Glutamatergic neuron (in vitro differentiated cells): ENCODE results near the gene PTGES2. TPM values are rescaled to one million over a fixed set of nuclear protein-coding genes. Genes with fewer than 3 reads are reported as not detected.
A peak's percentile ranks its signal among the peaks of the same experiment; 100 is the strongest.

Source experiments
- DNase-seq: peaks from one replicate; pipeline ENCODE4 v3.0.0; 2022
- H3K27ac Mint-ChIP-seq: one replicate; pipeline ENCODE4 v1.8.0; 2020; ENCODE audit warnings: mild to moderate bottlenecking, mixed read lengths, inconsistent platforms; ENCODE audit not compliant: unreplicated experiment
- H3K27me3 Mint-ChIP-seq: one replicate; pipeline ENCODE4 v1.8.0; 2020; ENCODE audit warnings: mild to moderate bottlenecking, moderate library complexity, mixed read lengths, inconsistent platforms; ENCODE audit not compliant: unreplicated experiment
- H3K36me3 Mint-ChIP-seq: one replicate; pipeline ENCODE4 v1.8.0; 2020; ENCODE audit warnings: mild to moderate bottlenecking, mixed read lengths, inconsistent platforms; ENCODE audit not compliant: unreplicated experiment
- H3K4me1 Mint-ChIP-seq: one replicate; pipeline ENCODE4 v1.8.0; 2020; ENCODE audit warnings: mild to moderate bottlenecking, low read depth, mixed read lengths, inconsistent platforms; ENCODE audit not compliant: unreplicated experiment
- H3K4me3 Mint-ChIP-seq: one replicate; pipeline ENCODE4 v1.8.0; 2020; ENCODE audit warnings: mild to moderate bottlenecking, mixed read lengths, inconsistent platforms; ENCODE audit not compliant: unreplicated experiment
- H3K9me3 Mint-ChIP-seq: one replicate; pipeline ENCODE4 v1.8.0; 2020; ENCODE audit warnings: mild to moderate bottlenecking, moderate library complexity, mixed read lengths, inconsistent platforms; ENCODE audit not compliant: unreplicated experiment
- CTCF ChIP-seq: fragments of 200-600 bp; sonication (generic); IDR thresholded peaks from one replicate; pipeline ENCODE4 v1.5.0; 2021; ENCODE audit not compliant: partially characterized antibody, unreplicated experiment
- total RNA-seq: library from RNA; stranded (reverse); fragmentation: NEBNext Ultra II Directional; extraction: Animal tissue kit (Norgen Biotek cat#: 25700); gene quantifications from one replicate; pipeline ENCODE4 v1.2.1, GENCODE V29; 2021; ENCODE audit not compliant: unreplicated experiment

PTGES2 gene
- total RNA-seq, 1 donor from 2014 or later = 85.1 TPM

GRCh38 chr9:128124451-128124850, 3.1 kb downstream of the PTGES2 start:
- peaks cover 5% of the 10 kb centered on the region for H3K27me3 Mint-ChIP-seq
- peaks cover 11% of the 10 kb centered on the region for H3K9me3 Mint-ChIP-seq
- H3K27ac Mint-ChIP-seq = no peak overlapping the region
- TF ChIP-seq CTCF = no peak
- DNase-seq = peak; percentile 9
- no peak overlapping the region for H3K4me3 Mint-ChIP-seq
- H3K36me3 Mint-ChIP-seq = no peaks in the 10 kb centered on the region
- H3K4me1 Mint-ChIP-seq = peaks cover 13% of the 10 kb centered on the region

- no peaks in the 10 kb centered on the region for H3K36me3 Mint-ChIP-seq
- peak overlapping the region; percentile 12 for H3K27ac Mint-ChIP-seq
- TF ChIP-seq CTCF = no peak
Measured at GRCh38 chr9:128123451-128124080, 4.0 kb downstream of the PTGES2 start.

GRCh38 chr9:128122809-128123175, 4.7 kb downstream of the PTGES2 start:
- Mint-ChIP-seq H3K4me3 (no peak overlapping the region), H3K36me3 (no peaks in the 10 kb centered on the region), H3K4me1 (peaks cover 12% of the 10 kb centered on the region), H3K9me3 (peaks cover 8% of the 10 kb centered on the region), H3K27me3 (peaks cover 3% of the 10 kb centered on the region), H3K27ac (no peak overlapping the region)
- no peak for TF ChIP-seq CTCF
- peak; percentile 12 for DNase-seq

More at GRCh38 chr9:128123451-128124080, 4.0 kb downstream of the PTGES2 start:
- Mint-ChIP-seq H3K9me3 (peaks cover 9% of the 10 kb centered on the region), H3K27me3 (peaks cover under 1% of the 10 kb centered on the region), H3K4me3 (no peak overlapping the region), H3K4me1 (peaks cover 8% of the 10 kb centered on the region)
- DNase-seq = peak; percentile 12

- peak; percentile 13 for DNase-seq
- H3K4me1 Mint-ChIP-seq = peaks cover 15% of the 10 kb centered on the region
- no peak overlapping the region for H3K4me3 Mint-ChIP-seq
- TF ChIP-seq CTCF = no peak
- peaks cover 3% of the 10 kb centered on the region for H3K27me3 Mint-ChIP-seq
- H3K9me3 Mint-ChIP-seq = peaks cover 8% of the 10 kb centered on the region
- H3K36me3 Mint-ChIP-seq = no peaks in the 10 kb centered on the region
- no peak overlapping the region for H3K27ac Mint-ChIP-seq
Measured at GRCh38 chr9:128121924-128122808, 5.4 kb downstream of the PTGES2 start.

GRCh38 chr9:128121466-128121810, 6.1 kb downstream of the PTGES2 start:
- Mint-ChIP-seq H3K27ac (no peak overlapping the region), H3K9me3 (peaks cover 8% of the 10 kb centered on the region), H3K27me3 (peaks cover 3% of the 10 kb centered on the region), H3K36me3 (no peaks in the 10 kb centered on the region), H3K4me1 (peaks cover 15% of the 10 kb centered on the region), H3K4me3 (no peak overlapping the region)
- no peak for TF ChIP-seq CTCF
- DNase-seq = no peak
